ENCODE data around the gene EHD1.

- TF ChIP-seq POLR2A (IDR thresholded peaks at IDR 0.05) (peak in 1 of 2 donors; percentile 78), CTCF (IDR thresholded peaks at IDR 0.05) (no peak)
Observed at GRCh38 chr11:64810271-64810890, 68.0 kb downstream of the EHD1 start, which contains the start of gene MEN1.

Data from thyroid gland (tissue), 4 donors.